ENCODE data around the gene HOMER2.

- TF ChIP-seq CTCF (conservative IDR thresholded peaks at IDR 0.05; ENCODE audit: low read depth, low read length): no peak
- no peak for TF ChIP-seq EZH2phosphoT487 (IDR thresholded peaks at IDR 0.05; ENCODE audit: borderline replicate concordance, low read length)
- TF ChIP-seq EZH2 (IDR thresholded peaks at IDR 0.05; ENCODE audit: low read length, unreplicated experiment): no peak
Measured at GRCh38 chr15:82846621-82847020, 105.9 kb downstream of the HOMER2 start.

Measured in PC-3 (cell line).